Umbilical cord (tissue), 2 donors: ENCODE data around the gene DIAPH2. TPM values are rescaled to one million over a fixed set of nuclear protein-coding genes. Genes with fewer than 3 reads are reported as not detected.
"Not testable (repeated sequence)": the region's sequence is repeated elsewhere in the genome, so short reads cannot be mapped to it uniquely, and the experiment has no call there.

Experiments used
- DNase-seq: peaks from one replicate; pipeline ENCODE4 v3.0.0-alpha.2; 2015; ENCODE audit warnings: low spot score
- total RNA-seq: library from RNA; depleted of rRNA; stranded (reverse); fragments of >200 nt; gene quantifications from one replicate; pipeline ENCODE4 v1.2.3, GENCODE V29; 2014; ENCODE audit warnings: low replicate concordance; ENCODE audit not compliant: insufficient read depth

The DIAPH2 gene
- 14.4 TPM for total RNA-seq

- DNase-seq: peak; percentile 72
Measured at GRCh38 chrX:96684339-96685209, at the start of gene DIAPH2. DIAPH2 (plus strand) TSS chrX:96684842.

- DNase-seq: no peak
Measured at GRCh38 chrX:96650023-96650422, 34.6 kb upstream of the DIAPH2 start.

- no peak for DNase-seq
Measured at GRCh38 chrX:96655947-96656623, 28.6 kb upstream of the DIAPH2 start.

GRCh38 chrX:96682516-96682915, 2.1 kb upstream of the DIAPH2 start:
- DNase-seq: no peak

- DNase-seq: no peak
Measured at GRCh38 chrX:96683997-96684338, 674 bp upstream of the DIAPH2 start.

- peak; percentile 47 for DNase-seq
Measured at GRCh38 chrX:96685210-96686099, 813 bp downstream of the DIAPH2 start.

- DNase-seq: no peak
Measured at GRCh38 chrX:96687776-96688175, 3.1 kb downstream of the DIAPH2 start.

GRCh38 chrX:96688789-96689188, 4.1 kb downstream of the DIAPH2 start:
- no peak for DNase-seq

GRCh38 chrX:96689991-96690390, 5.3 kb downstream of the DIAPH2 start:
- no peak for DNase-seq

- DNase-seq: no peak
Measured at GRCh38 chrX:96692454-96692853, 7.8 kb downstream of the DIAPH2 start.

- DNase-seq: no peak
Measured at GRCh38 chrX:96692890-96693289, 8.2 kb downstream of the DIAPH2 start.

GRCh38 chrX:96693407-96693806, 8.8 kb downstream of the DIAPH2 start:
- DNase-seq: no peak

- no peak for DNase-seq
Measured at GRCh38 chrX:96696462-96696861, 11.8 kb downstream of the DIAPH2 start.

GRCh38 chrX:96700625-96701024, 16.0 kb downstream of the DIAPH2 start:
- no peak for DNase-seq

- DNase-seq: no peak
Measured at GRCh38 chrX:96703379-96703778, 18.7 kb downstream of the DIAPH2 start.

GRCh38 chrX:96703816-96704215, 19.2 kb downstream of the DIAPH2 start:
- DNase-seq: no peak

GRCh38 chrX:96704629-96705028, 20.0 kb downstream of the DIAPH2 start:
- no peak for DNase-seq

GRCh38 chrX:96705905-96706304, 21.3 kb downstream of the DIAPH2 start:
- DNase-seq: no peak

- peak; percentile 59 for DNase-seq
Measured at GRCh38 chrX:96707804-96708203, 23.2 kb downstream of the DIAPH2 start.

- no peak for DNase-seq
Measured at GRCh38 chrX:96710031-96710430, 25.4 kb downstream of the DIAPH2 start.

GRCh38 chrX:96713303-96713702, 28.7 kb downstream of the DIAPH2 start:
- DNase-seq: no peak

- DNase-seq: not testable (repeated sequence)
Measured at GRCh38 chrX:96714393-96714792, 29.8 kb downstream of the DIAPH2 start.
